NCI-H1694 treated with DMSO at 0.1 percent for 48 hours (cell line): Measurements from ENCODE around the gene BRI3BP.
A peak's percentile ranks its signal among the peaks of the same experiment; 100 is the strongest.
"Not testable (repeated sequence)": the region's sequence is repeated elsewhere in the genome, so short reads cannot be mapped to it uniquely, and the experiment has no call there.

Experiments used
- DNase-seq: peaks from one replicate; lab custom pipeline; 2025; lab: John Stamatoyannopoulos, UW

Gene BRI3BP

DNA sequence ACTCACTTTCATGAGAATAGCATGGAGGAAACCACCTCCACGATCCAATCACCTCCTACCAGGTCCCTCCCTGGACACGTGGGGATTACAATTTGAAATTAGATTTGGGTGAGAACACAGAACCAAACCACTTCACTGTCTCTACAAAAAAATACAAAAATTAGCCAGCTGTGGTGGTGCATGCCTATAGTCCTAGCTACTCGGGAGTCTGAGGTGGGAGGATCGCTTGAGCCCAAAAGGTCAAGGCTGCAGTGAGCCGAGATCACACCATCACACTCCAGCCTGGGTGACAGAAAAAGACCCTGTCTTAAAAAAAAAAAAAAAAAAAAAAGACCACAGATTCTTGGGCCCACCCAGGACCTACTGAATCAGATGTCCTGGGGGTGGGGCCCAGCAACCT, 28.3 kb downstream of the BRI3BP start:
- no peak for DNase-seq

DNA sequence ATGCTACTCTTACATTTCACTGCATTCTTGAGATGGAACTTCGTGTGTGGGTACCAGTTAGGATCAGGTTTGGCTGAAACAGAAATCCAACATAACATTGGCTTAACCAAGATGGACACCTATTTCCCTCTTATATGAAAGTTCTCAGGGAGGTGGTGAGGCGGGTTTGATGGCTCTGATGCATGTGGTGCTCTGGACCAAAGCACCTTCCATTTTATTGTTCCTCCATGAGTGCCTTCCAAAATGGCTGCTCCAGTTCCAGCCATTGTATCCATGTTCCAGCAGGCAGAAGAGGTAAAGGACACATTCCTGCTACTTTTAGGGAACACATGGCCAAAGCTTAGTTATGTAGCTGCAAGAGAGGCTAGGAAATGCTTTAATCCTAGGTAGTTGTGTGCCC, 29.6 kb downstream of the BRI3BP start:
- DNase-seq, result no peak

DNA sequence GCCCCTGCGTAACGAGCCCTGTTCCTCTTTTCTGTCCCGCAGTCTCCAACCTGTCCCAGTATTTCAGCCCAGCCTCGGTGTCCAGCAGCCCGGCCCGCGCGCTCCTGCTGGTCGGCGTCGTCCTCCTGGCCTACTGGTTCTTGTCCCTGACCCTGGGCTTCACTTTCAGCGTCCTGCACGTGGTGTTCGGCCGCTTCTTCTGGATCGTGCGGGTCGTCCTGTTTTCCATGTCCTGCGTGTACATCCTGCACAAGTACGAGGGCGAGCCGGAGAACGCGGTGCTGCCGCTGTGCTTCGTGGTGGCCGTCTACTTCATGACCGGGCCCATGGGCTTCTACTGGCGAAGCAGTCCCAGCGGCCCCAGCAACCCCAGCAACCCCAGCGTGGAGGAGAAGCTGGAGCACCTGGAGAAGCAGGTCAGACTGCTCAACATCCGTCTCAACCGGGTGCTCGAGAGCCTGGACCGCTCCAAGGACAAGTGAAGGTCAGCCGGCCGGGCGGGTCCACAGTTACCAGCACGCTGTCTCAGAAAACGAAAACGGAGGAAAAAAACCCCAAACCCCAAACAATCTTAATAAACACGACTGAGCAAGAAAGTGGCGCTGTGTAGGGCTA, 31.6 kb downstream of the BRI3BP start:
- no peak for DNase-seq

DNA sequence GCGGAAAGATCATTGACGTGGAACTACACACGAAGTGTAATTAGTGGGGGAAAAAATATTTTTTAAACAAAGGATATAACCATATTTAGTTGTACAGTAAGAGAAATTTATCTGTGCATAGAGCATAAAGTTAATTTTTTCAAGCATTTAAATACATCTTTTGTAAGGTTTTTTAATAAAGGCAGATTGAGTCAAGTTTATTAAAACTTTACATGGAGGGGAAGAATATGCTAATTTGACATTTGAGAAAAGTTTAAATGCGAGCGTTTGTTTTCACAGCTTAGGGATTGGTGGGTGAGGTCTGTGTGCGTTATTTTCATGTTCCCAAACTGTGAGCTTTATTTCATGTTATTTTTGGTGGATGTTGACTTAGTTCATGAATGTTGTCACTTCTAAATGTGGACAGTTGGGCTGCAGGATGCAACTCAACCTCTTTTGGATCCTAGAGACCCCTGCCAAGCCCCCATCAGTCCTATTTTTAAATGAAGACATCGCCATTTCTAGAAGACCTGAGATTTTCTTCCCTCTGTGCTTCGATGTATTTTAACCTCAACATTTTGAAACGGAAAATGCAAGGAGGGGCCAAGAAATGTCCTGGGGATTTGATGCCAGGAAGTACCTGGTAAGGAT, 32.3 kb downstream of the BRI3BP start:
- no peak for DNase-seq

DNA sequence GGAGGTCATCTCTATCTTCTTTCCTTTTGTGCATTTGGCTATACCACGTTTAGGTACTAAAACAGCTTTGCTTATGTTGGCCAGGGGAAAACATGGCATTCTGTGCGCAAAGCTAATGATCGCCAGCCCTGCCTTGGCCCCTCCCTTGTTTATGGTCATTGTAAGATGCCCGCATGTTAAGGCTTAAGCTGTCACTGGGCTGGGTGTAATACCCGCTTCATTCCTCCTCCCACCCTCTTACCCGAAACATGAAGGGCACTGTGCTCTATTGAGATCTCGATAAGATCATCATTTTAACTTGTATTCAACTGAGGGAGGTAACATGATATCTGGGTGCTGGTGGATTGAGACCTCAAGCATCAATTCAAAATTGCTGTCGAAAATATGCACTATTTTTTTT, 34.7 kb downstream of the BRI3BP start:
- no peak for DNase-seq

DNA sequence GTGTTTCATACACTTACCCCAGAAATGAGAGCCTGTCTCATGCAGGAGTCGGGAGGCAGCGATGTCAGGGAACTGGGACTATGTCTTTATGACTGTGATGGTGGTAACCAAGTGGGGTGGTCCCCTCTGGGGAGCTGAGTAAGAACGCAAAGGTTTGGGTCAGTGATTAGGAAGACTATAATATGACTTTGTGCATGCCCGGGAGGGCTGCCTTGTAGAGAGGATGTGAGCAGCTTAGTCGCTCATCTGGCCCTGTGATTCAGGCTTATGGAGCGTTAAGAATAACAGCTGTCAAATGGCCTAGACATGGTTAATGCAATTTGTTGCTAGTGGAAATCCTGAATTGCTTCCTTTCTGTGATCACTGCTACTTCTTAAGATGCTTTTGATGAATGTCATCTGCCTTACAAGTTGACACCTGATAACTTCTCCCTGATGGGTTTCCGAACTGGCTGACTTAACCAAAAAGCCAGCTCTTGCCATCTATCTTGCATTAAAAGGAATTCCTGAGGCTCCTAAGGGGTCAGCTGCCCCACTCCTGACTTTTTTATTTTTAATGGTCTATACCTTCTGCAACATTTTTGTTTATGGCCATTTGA, 36.4 kb downstream of the BRI3BP start:
- DNase-seq, result peak; percentile 5

DNA sequence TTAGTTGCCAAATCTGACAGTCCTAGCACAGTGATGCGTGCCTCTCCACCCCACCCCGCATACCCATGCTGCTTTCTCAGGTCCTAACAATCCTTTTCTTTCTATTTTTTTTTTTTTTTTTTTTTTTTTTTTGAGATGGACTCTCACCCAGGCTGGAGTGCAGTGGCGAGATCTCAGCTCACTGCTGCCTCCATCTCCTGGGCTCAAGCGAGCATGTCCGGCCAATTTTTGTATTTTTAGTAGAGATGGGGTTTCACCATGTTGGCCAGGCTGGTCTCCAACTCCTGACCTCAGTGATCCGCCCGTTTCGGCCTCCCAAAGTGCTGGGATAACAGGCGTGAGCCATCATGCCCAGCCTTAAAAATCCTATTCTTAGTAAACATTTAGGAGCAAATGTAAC, 38.0 kb downstream of the BRI3BP start:
- DNase-seq, result not testable (repeated sequence)

DNA sequence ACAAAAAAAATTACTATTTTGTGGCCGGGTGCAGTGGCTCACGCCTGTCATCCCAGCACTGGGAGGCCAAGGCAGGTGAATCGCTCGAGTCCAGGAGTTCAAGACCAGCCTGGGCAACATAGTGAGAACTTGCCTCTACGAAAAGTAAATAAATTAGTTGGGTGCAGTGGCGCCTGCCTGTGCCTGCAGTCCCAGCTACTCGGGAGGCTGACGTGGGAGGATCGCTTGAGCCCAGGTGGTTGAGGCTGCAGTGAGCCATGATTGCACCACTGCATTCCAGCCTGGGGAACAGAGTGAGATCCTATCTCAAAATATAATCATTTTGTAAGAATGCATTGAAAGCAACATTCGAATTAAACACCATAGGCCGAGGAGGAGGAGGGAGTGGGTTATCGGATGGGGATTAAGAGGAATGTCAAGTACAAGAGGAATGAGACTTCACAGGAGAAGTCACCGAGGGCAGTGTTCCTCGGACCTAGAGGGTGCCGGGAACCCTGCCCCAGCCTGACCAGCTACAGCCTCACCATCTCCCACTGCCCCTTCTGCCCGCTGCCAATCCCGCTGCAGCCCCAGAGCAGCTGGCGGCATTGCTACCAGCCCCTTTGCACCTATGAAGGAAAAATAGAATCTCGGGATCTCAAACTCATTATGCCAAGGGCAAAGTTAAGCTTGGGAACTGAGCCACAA, 39.2 kb downstream of the BRI3BP start:
- DNase-seq, result no peak

DNA sequence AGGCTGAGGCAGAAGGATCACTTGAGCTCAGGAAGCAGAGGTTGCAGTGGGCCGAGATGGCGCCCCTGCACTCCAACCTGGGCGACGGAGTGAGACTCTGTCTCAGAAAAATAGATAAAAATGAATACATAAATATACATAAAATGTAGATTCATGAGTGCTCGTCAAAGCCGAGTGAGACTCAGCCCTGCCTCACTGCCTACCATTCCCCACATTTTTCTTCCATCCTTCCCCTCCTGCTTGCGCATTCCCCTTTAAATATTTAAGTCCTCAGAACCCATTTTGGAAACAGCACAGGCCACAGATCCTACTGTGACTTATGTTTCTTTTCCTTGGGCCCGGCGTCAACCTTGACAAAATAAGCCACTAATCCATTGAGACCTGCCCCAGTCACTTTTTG, 39.8 kb downstream of the BRI3BP start:
- no peak for DNase-seq

DNA sequence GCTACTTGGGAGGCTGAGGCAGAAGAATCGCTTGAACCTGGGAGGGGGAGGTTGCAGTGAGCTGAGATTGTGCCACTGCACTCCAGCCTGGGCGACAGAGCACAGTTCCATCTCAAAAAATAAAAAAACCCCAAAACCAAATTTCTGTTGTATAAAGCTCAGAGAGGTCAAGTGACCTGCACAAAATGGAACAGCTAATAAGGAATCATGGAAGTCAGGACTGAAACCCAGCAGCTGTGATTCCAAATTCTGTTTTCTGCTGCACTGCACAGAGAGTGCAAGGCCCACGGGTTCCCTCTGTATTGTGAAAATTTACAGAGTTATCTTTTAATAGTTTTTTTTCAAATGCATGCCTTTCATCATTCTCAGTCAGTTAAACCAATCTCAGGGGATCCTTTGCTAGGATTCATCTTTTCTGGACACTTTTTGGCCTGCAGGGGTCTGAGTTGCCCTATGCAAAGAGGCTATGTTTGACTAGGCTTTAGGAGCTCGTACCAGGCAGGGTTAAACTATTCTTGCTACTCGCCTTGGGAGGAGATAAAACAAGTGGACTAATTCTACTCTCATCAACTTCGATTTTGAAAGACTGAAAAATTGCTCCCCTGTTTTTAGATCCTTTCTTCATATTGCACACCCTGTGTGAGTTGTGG, 45.7 kb downstream of the BRI3BP start:
- DNase-seq, result no peak

DNA sequence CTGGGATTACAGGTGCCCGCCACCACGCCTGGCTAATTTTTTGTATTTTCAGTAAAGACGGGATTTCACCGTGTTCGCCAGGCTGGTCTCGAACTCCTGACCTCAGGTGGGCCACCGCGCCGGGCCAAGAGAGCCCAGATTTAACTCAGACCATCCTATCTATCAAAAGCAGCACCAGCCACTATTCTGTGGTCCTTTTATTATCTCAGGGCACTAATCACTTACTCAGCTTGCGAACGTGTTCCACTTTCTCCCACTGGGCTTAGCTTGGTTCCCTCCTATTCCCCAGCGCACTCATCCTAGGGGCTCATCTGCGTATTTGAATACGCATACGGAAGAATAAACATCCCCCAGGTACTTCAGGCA, 55.6 kb downstream of the BRI3BP start:
- no peak for DNase-seq

DNA sequence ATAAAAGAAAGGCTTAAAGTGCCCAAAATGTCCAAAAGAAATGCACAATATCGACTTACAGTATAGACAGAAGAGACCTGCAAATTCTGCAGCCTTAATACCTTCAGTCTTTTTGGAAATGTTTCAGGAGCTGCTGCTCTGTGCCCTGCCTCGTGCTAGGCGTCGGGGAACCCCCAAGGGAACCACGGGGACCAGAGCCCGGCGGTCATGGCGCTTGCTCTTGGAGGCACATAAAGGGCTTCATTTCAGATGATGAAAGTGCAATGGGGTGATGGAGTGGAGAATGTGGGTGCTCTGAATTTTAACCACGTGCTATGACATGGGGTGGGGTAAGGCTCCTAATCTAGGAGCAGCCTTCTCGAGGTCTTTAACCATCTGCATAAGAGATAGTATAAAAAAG, 57.0 kb downstream of the BRI3BP start:
- DNase-seq, result no peak

DNA sequence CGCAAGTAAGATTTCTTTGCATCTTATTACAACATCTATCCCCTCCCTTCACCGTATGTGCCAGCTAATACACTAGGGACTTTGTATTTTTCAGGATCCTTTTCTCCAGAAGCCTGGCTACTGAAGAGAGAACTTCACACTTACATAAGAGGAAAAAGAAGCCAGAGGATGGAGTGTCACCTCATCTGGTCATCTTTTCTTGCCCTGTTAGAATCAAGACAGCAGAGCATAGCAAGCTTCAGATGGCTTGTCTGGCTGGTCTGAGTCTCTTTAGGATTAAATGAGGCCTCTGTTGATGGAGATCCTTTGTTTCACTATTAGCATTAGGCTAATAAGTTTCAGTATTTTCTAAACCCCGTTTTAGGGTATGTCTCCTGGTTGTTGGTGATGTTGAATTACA, 57.4 kb downstream of the BRI3BP start:
- no peak for DNase-seq

DNA sequence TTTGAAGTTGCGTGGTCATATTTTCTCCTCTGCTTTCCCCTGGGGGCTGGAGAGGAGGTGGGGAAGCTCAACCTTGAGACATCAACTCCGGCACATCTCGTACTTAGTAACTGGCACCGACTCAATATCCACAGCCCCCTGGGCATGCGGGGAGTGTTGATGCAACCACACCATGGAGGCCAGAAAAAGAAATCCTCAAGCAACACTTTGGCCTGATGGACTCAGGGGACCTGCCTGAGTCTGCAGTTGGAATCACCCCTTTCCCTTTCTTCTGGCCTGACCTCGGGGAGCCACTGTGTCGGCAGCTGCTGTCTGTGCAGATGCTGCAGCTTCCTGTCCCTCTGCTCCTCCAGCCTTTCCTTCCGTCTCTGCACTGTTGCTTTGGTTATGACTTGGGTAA, 60.4 kb downstream of the BRI3BP start:
- no peak for DNase-seq

DNA sequence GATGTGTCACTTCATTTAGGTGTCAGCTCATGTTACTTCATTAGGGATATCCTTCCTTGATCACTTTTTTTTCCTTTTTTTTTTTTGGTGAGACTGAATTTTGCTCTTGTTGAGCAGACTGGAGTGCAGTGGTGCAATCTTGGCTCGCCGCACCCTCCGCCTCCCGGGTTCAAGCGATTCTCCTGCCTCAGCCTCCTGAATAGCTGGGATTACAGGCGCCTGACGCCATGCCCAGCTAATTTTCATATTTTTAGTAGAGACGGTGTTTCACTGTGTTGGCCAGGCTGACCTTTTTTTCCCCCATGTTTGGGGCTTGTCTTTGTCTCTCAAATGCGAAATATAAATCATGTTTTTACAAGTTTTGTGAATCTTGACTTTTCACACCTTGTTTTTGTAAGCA, 62.1 kb downstream of the BRI3BP start:
- DNase-seq, result no peak

DNA sequence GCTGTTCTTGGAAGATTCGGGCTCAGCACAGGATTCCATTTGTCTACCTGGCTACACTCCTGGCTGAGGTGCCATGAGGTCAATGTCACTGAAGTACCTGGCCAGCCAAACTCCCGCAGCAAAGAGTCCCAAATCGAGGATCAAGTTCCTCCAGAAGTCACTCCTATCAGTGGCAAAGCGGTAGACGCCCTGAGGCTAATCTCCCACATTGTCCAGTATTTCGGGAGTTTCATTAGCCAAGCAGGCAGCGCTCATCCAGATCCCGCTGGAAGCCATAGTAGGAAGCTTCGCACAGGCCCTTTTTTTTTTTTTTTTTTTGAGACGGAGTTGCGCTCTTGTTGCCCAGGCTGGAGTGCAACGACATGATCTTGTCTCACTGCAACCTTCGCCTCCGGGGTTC, 62.9 kb downstream of the BRI3BP start:
- no peak for DNase-seq

DNA sequence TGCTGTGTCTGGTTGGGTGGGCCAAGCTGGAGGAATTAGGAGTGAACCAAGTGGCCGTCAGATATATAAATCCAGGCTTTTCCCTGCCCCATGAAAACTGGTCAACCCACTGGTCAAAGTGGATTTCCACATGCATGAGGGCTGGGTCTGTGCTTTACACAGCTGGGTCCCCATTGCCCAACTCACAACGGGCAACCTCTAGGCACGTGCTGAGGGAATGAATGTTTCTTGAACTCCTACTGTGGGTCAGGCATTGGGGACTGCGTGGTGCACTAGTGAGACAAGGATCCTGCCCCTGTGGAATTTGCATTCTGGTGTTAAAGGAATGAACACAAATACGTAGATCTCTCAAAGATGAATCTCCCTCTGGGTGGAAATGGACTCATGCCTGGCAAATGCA, 64.3 kb downstream of the BRI3BP start:
- no peak for DNase-seq

DNA sequence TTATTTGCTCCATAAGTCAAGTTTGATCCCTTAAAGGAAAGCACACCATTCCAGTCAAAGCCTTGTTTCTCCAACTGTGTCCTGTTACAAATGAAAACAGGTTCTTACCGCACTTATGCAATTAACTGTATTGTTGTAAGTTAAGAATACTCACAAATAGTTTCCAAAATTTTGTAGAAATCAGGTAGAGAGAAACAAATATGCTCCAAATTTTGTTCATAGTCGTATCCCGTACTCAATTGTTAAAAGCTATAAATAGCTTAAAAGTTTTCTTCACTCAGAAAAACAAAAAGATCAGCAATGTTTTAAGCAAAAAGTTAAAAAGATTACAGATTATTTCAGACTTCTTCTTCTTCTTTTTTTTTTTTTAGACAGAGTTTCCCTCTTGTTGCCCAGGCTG, 67.8 kb downstream of the BRI3BP start:
- no peak for DNase-seq

DNA sequence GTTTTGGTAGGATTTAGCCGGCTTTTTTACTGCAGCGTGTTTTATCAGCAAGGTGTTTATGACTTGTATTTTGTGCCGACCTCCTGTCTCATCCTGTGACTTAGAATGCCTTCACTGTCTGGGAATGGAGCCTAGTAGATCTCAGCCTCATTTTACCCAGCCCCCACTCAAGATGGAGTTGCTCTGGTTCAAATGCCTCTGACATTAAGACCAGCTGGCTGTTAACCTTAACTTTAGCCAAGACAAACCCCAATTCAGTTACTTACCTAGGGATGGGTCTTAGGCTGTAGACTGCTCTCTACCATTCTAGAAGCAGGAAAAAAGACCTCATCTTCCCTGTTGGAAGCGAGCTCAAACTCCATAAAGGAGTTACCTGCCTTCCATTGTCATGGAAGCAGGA, 70.1 kb downstream of the BRI3BP start:
- DNase-seq, result not testable (repeated sequence)

DNA sequence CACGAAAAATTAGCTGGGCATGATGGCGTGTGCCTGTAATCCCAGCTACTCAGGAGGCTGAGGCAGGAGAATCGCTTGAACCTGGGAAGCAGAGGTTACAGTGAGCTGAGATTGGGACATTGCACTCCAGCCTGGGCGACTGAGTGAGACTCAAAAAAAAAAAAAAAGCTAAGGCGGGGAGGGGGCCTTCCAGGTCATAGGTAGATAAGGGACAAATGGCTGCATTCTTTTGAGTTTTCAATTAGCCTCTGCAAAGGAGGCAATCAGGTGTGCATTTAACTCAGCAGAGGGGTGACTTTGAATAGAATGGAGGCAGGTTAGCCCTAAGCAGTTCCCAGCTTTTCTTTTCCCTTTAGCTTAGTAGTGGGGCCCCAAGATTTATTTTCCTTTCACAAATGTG, 71.0 kb downstream of the BRI3BP start:
- DNase-seq, result no peak

DNA sequence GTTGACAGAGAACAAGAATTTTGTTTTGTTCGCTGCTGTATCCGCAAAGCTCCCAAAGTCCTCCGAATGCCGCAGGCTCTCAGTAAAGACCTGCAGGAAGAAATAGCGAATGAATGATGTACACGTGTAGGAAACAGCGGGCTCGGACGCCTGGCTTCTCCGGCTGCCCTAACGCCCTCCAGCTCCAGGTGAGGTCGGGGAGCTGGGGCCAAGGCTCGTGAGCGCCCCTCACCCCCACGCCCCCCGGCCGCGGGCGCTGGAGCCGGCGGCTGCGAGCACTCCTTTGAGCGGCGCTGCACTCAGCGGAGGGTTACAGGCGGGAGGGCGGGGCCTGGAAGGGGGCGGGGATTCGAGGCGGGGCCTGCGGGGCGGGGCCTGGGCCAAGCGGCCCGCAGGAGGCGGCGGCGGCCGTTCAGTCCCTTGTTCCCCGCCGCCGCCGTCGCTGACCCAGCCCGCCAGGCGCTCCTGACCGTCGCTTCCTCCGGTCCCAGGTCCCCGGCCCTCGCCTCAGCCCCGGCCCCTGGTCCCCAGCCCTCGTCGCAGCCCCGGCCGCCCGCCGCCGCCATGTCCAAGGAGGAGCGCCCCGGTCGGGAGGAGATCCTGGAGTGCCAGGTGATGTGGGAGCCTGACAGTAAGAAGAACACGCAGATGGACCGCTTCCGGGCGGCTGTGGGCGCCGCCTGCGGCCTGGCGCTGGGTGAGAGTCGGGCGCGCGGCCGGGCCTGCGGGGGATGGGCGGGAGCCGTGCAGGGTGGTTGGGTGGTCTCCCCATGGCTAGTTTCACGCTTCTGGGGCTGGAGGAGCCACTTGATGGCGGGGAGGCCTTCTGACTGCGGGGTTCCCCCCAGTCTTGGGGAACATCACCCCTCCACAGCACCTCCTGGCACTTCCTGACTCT, 71.8 kb downstream of the BRI3BP start, which contains the start of gene AACS:
Gene AACS (plus strand): TSS at position 415 of the 898 bp plus-strand sequence. CDS start 150 bp downstream, at position 565.
- DNase-seq, result peak; percentile 27
